Kidney glomerular epithelial cell (primary cell): Measurements from ENCODE around the gene MLLT10.

ENCODE experiments used
- DNase-seq: peaks from one replicate; lab custom pipeline; 2025; lab: John Stamatoyannopoulos, UW

Gene MLLT10

GRCh38 chr10:21533467-21534279 is at the start of gene MLLT10:
MLLT10 (plus strand) TSS chr10:21534232; CDS start chr10:21534645, 413 bp downstream.
- DNase-seq = peak; percentile 87

- DNase-seq = no peak
These were observed 46.4 kb upstream of the MLLT10 start for GRCh38 chr10:21487416-21488180.

- peak; percentile 47 for DNase-seq
These were observed 45.6 kb upstream of the MLLT10 start for GRCh38 chr10:21488246-21488956.

- DNase-seq = no peak
These were observed 45.0 kb upstream of the MLLT10 start for GRCh38 chr10:21488957-21489446.

- no peak for DNase-seq
These were observed 43.9 kb upstream of the MLLT10 start for GRCh38 chr10:21490028-21490710.

GRCh38 chr10:21490711-21491105 is 43.3 kb upstream of the MLLT10 start:
- DNase-seq = no peak

GRCh38 chr10:21492421-21492820 is 41.6 kb upstream of the MLLT10 start:
- DNase-seq = no peak

- DNase-seq = no peak
These were observed 40.2 kb upstream of the MLLT10 start for GRCh38 chr10:21493784-21494183.

GRCh38 chr10:21494191-21495001 is 39.6 kb upstream of the MLLT10 start:
- no peak for DNase-seq

- DNase-seq = peak; percentile 34
These were observed 38.9 kb upstream of the MLLT10 start for GRCh38 chr10:21495002-21495751.

GRCh38 chr10:21495752-21496342 is 38.2 kb upstream of the MLLT10 start:
- DNase-seq = peak; percentile 83

- DNase-seq = no peak
These were observed 37.5 kb upstream of the MLLT10 start for GRCh38 chr10:21496343-21497176.

GRCh38 chr10:21497177-21497807 is 36.7 kb upstream of the MLLT10 start:
- peak; percentile 86 for DNase-seq

- DNase-seq = no peak
These were observed 35.7 kb upstream of the MLLT10 start for GRCh38 chr10:21498377-21498776.

GRCh38 chr10:21498986-21499385 is 35.0 kb upstream of the MLLT10 start:
- no peak for DNase-seq

- DNase-seq = no peak
These were observed 34.1 kb upstream of the MLLT10 start for GRCh38 chr10:21499701-21500577.

- DNase-seq = no peak
These were observed 33.5 kb upstream of the MLLT10 start for GRCh38 chr10:21500578-21500910.
